Karpas-422 (cell line): ENCODE measurements around the gene FBLN1. TPM values are rescaled to one million over a fixed set of nuclear protein-coding genes. Genes with fewer than 3 reads are reported as not detected.

Experiments used
- DNase-seq: peaks from one replicate; pipeline ENCODE4 v3.0.0-alpha.2; 2015
- H2AFZ ChIP-seq: fragments of 200-600 bp; sonication (generic); 2 replicates; pipeline ENCODE4 v1.6.1; 2014; ENCODE audit warnings: antibody characterized with exemption, low read length, mixed read lengths
- H3K27ac ChIP-seq: fragments of 200-600 bp; sonication (generic); 2 replicates; pipeline ENCODE4 v1.5.1; 2014; ENCODE audit warnings: mild to moderate bottlenecking, low read length, moderate library complexity
- H3K27me3 ChIP-seq: fragments of 200-600 bp; sonication (generic); 2 replicates; pipeline ENCODE4 v1.6.1; 2014; ENCODE audit warnings: low read length, mixed read lengths
- H3K36me3 ChIP-seq: fragments of 200-600 bp; sonication (generic); 2 replicates; pipeline ENCODE4 v1.6.1; 2014; ENCODE audit warnings: low read length, mixed read lengths; ENCODE audit not compliant: insufficient read depth
- H3K4me1 ChIP-seq: fragments of 200-600 bp; sonication (generic); 2 replicates; pipeline ENCODE4 v1.6.1; 2014; ENCODE audit warnings: mild to moderate bottlenecking, low read length, mixed read lengths
- H3K4me2 ChIP-seq: fragments of 200-600 bp; sonication (generic); 2 replicates; pipeline ENCODE4 v1.6.1; 2014; ENCODE audit warnings: low read length, low read depth, mild to moderate bottlenecking; ENCODE audit not compliant: poor library complexity, severe bottlenecking
- H3K4me3 ChIP-seq: fragments of 200-600 bp; sonication (generic); 2 replicates; pipeline ENCODE4 v1.5.1; 2014; ENCODE audit warnings: mild to moderate bottlenecking, antibody characterized with exemption, low read length, mixed read lengths
- H3K79me2 ChIP-seq: fragments of 200-600 bp; sonication (generic); 2 replicates; pipeline ENCODE4 v1.6.1; 2014; ENCODE audit warnings: mild to moderate bottlenecking, low read length, mixed read lengths
- H3K9ac ChIP-seq: fragments of 200-600 bp; sonication (generic); 2 replicates; pipeline ENCODE4 v1.6.0; 2014; ENCODE audit warnings: low read length
- H3K9me2 ChIP-seq: fragments of 200-600 bp; sonication (generic), shearing (Covaris generic); replicated peaks from 2 replicates; pipeline ENCODE4 v1.6.0; 2014; ENCODE audit warnings: mild to moderate bottlenecking, low read length, moderate library complexity; ENCODE audit not compliant: insufficient read depth
- H3K9me3 ChIP-seq: fragments of 300-700, 200-600 bp; sonication (generic); 2 replicates; pipeline ENCODE4 v1.6.1; 2014; ENCODE audit warnings: low read length, mixed read lengths
- H4K20me1 ChIP-seq: fragments of 200-600 bp; sonication (generic); 2 replicates; pipeline ENCODE4 v1.6.1; 2014; ENCODE audit warnings: mild to moderate bottlenecking, antibody characterized with exemption, low read length, low read depth; ENCODE audit not compliant: insufficient read depth
- total RNA-seq: library from RNA; depleted of rRNA; stranded (reverse); fragments of >200 nt; shearing (Covaris generic); gene quantifications from 2 replicates; pipeline ENCODE4 v1.2.3, GENCODE V29; 2014; ENCODE audit warnings: low replicate concordance

Gene FBLN1
- total RNA-seq, 1 experiment from 2014 or later = not detected

DNA sequence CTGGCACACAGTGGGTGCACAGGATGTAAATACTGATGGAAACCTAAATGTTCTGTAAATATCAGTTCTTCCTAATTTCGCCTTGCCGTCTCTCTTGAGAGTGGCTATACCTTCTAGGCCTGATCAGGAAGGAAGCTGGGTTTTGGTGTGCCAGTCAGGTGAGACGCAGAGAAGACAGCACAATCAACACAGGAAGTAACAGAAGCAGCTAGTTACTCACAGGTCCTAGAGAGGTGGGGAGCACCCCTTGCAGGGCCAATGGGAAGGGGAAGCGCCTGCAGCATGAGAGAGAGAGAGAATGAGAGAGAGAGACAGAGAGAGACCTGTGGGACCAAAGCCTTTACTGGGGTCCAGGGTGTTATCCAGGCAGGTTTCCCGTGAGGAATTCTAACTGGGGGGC, 80.8 kb downstream of the FBLN1 start:
- Histone ChIP-seq H3K27me3 (no peaks in the 10 kb centered on the region), H3K4me3 (no peak overlapping the region), H3K27ac (no peak overlapping the region), H3K9me3 (no peaks in the 10 kb centered on the region), H3K4me2 (no peak overlapping the region), H3K9me2 (no peaks in the 10 kb centered on the region), H4K20me1 (0 out of 2 replicates have a peak, but pooled peaks cover 4% of the 10 kb centered on the region), H3K4me1 (no peaks in the 10 kb centered on the region), H2AFZ (no peak overlapping the region), H3K36me3 (no peaks in the 10 kb centered on the region), H3K9ac (no peak overlapping the region), H3K79me2 (no peaks in the 10 kb centered on the region)
- no peak for DNase-seq

DNA sequence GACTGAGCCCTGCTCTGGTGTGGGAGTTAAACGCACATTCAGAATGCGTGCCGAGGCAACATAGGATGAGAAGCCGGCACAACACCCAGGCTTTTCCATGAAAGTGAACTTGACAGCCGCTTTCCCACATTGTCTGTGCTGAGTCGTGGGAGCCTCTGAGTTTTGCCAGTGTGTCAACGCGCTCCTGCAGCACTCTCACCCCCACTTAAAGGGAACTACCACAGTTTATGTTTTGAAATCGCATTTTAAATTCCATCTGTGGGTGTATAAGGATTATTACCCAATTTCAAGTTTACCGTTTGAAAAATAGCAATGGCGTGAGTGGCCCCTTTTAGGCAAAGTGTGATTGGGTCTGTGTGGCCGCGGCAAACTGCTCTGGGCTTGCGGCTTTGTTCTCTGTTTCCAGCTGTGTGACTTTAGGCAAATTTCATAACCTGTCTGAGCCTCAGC, 81.5 kb downstream of the FBLN1 start:
- no peak overlapping the region for H3K4me2 ChIP-seq
- H2AFZ ChIP-seq = no peak overlapping the region
- no peak overlapping the region for H3K9ac ChIP-seq
- DNase-seq = no peak
- no peaks in the 10 kb centered on the region for H3K36me3 ChIP-seq
- no peaks in the 10 kb centered on the region for H3K27me3 ChIP-seq
- H4K20me1 ChIP-seq = 0 out of 2 replicates have a peak, but pooled peaks cover under 1% of the 10 kb centered on the region
- no peak overlapping the region for H3K27ac ChIP-seq
- no peak overlapping the region for H3K4me3 ChIP-seq
- no peaks in the 10 kb centered on the region for H3K9me3 ChIP-seq
- no peaks in the 10 kb centered on the region for H3K4me1 ChIP-seq
- H3K79me2 ChIP-seq = no peaks in the 10 kb centered on the region
- no peaks in the 10 kb centered on the region for H3K9me2 ChIP-seq

DNA sequence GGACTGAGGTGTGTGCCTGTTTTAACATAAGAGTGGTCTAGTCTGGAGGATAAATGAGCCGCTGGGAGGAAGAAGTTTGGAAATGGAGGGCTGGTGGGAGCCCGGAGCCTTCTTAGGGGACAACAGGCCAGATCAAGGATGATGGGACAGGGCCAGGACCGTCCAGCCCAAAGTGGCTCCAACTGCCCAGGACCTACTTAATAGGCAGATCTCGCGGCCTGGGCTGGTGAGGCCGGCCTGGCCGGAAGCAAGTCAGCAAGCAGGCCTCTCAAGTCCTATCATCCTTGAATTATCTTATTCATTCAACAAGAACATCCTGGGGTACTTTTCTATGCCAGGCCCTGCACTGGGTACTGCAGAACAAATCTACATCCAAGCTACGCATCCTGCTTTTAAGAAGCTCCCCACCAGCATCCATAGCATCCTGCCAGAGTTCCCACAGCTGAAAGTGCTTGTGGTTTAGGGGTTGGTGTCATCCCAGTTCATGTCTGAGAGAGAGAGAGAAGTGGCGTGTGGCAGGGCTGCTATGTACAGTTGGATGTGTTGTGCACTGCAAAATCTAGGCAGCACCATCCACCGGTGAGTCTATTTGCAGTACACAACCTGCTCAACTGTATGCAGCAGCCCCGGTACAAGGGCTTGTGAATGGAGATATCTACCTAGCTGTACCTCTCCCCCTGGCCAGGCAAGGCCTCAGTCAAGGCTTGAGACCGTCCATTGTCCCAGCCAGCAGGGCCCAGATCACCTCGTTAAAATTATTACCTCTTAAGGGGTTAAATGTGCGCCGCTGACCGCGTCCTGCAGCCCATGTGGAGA, 82.1 kb downstream of the FBLN1 start:
- Histone ChIP-seq H3K9ac (no peak overlapping the region), H3K79me2 (no peaks in the 10 kb centered on the region), H3K4me3 (no peak overlapping the region), H3K4me2 (no peak overlapping the region), H3K9me3 (no peaks in the 10 kb centered on the region), H3K4me1 (no peaks in the 10 kb centered on the region), H3K27ac (no peak overlapping the region), H2AFZ (no peak overlapping the region), H3K9me2 (no peaks in the 10 kb centered on the region), H3K27me3 (no peaks in the 10 kb centered on the region), H3K36me3 (no peaks in the 10 kb centered on the region), H4K20me1 (no peaks in the 10 kb centered on the region)
- no peak for DNase-seq

DNA sequence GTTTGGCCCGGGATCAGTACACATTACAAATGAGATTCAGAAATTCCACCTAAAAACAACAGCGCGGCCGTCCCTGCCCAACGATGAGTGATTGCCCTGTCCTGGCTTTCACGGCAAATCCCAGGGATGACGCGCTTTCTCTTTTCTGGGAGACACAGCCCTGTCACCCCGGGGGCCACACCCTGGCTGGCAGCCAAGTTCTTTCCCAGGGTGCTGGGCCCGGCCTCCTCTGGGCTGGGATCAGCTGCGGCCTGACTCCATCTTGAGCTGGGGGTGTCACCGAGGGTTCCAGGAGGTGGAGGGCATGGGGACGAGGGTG, 82.7 kb downstream of the FBLN1 start:
- Histone ChIP-seq H4K20me1 (no peaks in the 10 kb centered on the region), H3K9me3 (no peaks in the 10 kb centered on the region), H3K9ac (no peak overlapping the region), H2AFZ (no peak overlapping the region), H3K36me3 (no peaks in the 10 kb centered on the region), H3K27ac (no peak overlapping the region), H3K9me2 (no peaks in the 10 kb centered on the region), H3K79me2 (no peaks in the 10 kb centered on the region), H3K4me1 (no peaks in the 10 kb centered on the region), H3K4me3 (no peak overlapping the region), H3K27me3 (no peaks in the 10 kb centered on the region), H3K4me2 (no peak overlapping the region)
- DNase-seq = no peak

DNA sequence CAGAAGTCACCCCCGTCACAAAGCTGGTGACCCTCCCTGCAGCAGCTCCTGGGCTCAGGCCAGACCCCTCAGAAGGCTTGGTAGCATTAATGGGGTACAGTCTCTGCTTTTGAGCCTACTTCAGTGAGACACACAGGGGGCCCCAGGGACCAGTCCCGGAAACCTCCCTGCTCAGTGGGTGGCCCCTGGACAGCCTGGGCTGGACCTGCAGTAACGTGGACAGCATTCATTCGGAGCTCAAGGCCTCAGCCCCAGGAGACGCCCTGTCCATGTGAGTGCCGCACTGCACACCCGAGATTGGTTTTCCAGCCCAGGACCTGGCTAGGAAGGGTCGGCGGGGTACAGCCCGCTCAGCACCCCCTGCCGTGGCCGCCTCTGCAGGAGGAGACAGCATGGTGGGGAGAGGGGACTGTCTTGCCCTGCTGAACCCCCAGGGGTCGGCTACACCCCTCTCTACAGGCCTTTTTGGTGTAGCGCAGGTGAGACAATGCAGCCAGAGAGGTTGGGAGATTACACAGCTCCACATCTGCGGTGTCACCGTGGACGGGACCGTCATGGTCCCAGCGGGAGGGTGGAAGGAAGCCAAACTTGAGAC, 83.4 kb downstream of the FBLN1 start:
- Histone ChIP-seq H3K79me2 (no peaks in the 10 kb centered on the region), H3K27me3 (no peaks in the 10 kb centered on the region), H2AFZ (no peak overlapping the region), H3K4me2 (no peak overlapping the region), H3K9me3 (no peaks in the 10 kb centered on the region), H3K9ac (no peak overlapping the region), H3K9me2 (no peaks in the 10 kb centered on the region), H4K20me1 (no peaks in the 10 kb centered on the region), H3K4me1 (no peaks in the 10 kb centered on the region), H3K4me3 (no peak overlapping the region), H3K36me3 (no peaks in the 10 kb centered on the region), H3K27ac (no peak overlapping the region)
- DNase-seq = no peak

DNA sequence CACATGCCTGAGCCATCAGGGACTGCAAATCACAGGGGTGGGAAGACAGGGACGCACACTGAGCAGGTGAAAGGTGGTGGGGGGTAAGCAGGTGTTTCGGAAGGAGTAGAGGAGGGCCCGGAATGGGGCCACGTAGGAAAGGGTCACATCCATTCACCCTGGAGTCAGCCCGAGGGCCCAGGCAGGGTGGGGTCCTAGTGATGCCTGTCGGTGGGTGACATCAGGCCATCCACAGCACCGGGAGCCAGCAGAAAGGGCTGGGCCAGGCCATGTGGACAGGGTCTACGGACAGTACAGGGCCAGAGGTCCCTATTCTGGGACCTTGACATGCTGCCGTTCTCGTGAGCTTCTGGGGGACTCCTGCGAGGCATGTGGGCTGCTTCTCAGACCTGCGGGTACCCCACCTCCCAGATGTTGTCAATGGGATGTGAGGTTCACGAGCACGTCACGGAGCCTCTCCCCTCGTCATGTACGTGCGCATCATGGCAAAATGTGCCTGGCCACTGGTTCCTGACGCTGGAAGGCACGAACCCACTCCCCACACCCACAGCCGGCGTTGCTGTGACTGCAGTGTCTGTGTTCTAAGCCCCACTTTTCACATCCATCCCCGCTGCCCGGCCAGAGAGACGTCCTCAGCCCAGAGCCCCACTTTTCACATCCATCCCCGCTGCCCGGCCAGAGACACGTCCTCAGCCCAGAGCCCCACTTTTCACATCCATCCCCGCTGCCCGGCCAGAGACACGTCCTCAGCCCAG, 84.1 kb downstream of the FBLN1 start:
- Histone ChIP-seq H3K36me3 (no peaks in the 10 kb centered on the region), H3K27me3 (no peaks in the 10 kb centered on the region), H3K27ac (no peak overlapping the region), H4K20me1 (no peaks in the 10 kb centered on the region), H3K4me1 (no peaks in the 10 kb centered on the region), H3K4me2 (no peak overlapping the region), H3K9me2 (no peaks in the 10 kb centered on the region), H3K9me3 (no peaks in the 10 kb centered on the region), H3K4me3 (no peak overlapping the region), H3K79me2 (no peaks in the 10 kb centered on the region), H3K9ac (no peak overlapping the region), H2AFZ (no peak overlapping the region)
- no peak for DNase-seq

DNA sequence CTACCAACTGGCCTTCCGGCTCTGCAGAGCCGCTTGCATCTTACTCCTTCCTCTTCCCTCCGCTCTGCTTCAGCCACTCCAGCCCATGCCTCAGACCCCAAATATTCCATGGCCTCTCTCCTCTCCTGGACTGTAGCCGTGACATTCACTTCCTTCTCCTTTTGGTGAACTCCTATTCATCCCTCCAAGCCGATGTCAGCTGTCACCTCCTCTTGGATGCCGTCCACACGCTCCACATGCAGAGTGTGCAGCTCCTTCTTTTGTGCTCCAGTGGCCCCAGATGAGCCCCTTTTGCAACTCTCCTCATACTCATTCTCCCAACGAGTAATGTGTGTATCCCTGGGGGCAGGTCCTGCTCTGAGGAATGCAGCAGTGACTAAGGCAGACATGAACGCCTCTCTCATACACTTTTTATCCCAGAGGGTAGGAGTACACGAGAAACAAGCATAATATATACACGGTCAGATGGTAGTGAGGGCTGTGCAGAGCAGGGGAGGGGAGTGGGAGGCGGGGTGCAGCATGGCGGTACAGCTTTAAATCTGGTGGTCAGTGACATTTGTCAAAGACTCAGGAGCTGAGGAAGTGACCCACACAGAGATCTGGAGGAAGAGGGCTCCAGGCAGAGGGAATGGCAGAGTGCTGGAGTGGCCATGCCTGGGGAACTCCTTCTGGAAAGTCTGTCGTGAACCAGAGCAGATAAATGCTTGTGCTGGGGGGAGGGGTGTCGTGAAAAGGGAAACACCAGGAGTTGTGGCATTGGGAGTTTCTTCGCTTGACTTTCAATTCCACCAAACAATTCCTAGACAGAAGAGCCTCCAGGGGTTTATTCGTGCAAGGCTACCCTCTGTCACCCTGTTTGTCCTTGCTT, 85.2 kb downstream of the FBLN1 start:
- DNase-seq = no peak
- Histone ChIP-seq H3K9ac (no peak overlapping the region), H3K4me1 (no peaks in the 10 kb centered on the region), H3K9me3 (no peaks in the 10 kb centered on the region), H3K27ac (no peak overlapping the region), H3K36me3 (no peaks in the 10 kb centered on the region), H3K79me2 (no peaks in the 10 kb centered on the region), H3K9me2 (no peaks in the 10 kb centered on the region), H2AFZ (no peak overlapping the region), H4K20me1 (no peaks in the 10 kb centered on the region), H3K4me2 (no peak overlapping the region), H3K4me3 (no peak overlapping the region), H3K27me3 (no peaks in the 10 kb centered on the region)
